Fibroblast of skin of abdomen (primary cell): ENCODE results near the gene GAB4.

Experiments used
- DNase-seq: peaks from one replicate; pipeline ENCODE4 v3.0.0-alpha.2; 2013

GAB4 gene

GRCh38 chr22:16988257-16988656 is 19.8 kb downstream of the GAB4 start:
- no peak for DNase-seq

DNA sequence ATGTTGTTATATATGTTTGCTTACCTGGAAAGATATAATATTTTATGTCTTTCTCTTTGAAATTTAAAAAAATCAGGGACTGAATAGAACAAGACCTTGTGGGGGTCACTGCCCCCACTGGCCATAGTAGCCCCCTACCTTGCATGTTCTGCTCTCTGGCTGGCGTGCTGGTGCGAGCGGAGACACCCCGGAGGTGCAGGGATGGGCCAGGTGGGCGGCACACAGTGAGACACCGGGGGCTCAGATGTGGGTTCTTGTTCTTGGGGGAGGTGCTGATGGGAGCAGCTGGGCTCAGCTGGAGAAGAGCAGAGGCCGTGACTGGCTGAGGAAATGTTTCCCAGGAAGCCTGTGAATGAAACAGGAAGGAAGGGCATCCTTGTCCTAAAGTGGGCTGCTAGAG is 20.2 kb downstream of the GAB4 start:
- DNase-seq, result no peak

DNA sequence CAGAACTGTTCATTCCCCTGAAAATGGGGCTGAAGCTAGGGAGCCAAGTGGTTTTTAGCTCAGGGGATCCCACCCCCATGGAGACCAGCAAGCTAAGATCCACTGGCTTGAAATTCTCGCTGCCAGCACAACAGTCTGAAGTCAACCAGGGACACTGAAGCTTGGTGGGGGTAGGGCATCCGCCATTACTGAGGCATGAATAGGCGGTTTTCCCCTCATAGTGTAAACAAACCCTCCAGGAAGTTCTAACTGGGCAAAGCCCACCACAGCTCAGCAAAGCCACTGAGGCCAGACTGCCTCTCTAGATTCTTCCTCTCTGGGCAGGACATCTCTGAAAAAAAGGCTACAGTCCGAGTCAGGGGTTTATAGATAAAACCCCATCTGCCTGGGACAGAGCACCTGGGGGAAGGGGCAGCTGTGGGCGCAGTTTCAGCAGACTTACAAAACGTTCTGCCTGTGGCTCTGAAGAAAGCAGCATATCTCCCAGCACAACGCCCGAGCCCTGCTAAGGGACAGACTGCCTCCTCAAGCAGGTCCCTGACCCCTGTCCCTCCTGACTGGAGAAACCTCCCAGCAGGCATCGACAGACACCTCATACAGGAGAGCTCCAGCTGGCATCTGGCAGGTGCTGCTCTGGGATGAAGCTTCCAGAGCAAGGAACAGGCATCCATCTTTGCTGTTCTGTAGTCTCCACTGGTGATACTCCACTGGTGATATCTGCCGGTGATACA is 32.7 kb downstream of the GAB4 start:
- DNase-seq, result no peak

DNA sequence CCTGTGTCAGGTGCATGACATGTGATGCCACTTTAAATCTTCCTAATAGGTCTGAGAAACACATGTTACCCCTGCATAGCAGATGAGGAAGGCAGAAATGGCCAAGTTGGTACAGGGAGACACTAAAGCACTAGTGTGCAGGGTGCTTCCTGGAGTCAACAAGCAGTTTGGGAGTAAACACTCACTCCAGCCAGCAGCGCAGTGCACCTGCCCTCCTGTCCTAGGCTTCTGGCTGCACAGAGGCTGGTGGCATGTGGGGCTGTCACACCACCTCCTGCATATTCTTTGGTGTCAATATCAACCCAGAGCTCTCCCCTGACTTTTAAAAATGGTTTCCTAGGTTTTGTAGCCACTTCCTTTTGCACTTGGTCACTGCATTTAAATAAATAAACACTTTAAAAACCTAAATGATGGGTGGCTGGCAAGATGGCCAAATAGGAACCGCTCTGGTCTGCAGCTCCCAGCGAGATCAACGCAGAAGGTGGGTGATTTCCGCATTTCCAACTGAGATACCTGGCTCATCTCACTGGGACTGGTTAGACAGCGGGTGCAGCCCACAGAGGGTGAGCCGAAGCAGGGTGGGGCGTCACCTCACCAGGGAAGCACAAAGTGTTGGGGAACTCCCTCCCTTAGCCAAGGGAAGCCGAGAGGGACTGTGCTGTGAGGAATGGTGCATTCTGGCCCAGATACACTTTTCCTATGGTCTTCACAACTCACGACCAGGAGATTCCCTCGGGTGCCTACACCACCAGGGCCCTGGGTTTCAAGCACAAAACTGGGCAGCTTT is 33.5 kb downstream of the GAB4 start:
- no peak for DNase-seq

GRCh38 chr22:16973591-16974297 is 34.3 kb downstream of the GAB4 start:
- DNase-seq, result no peak

- DNase-seq, result no peak
Observed at GRCh38 chr22:16972311-16972710, 35.7 kb downstream of the GAB4 start.

DNA sequence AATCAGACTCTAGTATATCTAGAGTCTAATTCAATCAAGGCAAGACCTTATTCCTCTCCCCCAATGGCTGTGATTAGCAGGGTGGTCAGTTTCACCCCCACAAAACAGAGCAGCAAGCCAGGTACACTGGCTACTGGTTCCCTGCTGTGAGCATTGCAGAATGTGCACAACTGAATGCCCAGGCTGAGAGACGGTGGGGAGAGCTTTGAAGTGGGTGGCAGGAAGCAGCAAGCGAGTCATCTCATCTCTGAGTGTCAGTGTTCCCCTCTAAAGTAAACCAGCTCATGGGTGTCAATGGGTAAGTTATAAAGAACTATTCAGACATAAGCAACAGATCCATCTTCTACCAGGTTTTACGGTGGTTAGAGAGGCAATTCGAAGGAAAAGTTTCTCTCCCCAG is 37.6 kb downstream of the GAB4 start:
- no peak for DNase-seq

DNA sequence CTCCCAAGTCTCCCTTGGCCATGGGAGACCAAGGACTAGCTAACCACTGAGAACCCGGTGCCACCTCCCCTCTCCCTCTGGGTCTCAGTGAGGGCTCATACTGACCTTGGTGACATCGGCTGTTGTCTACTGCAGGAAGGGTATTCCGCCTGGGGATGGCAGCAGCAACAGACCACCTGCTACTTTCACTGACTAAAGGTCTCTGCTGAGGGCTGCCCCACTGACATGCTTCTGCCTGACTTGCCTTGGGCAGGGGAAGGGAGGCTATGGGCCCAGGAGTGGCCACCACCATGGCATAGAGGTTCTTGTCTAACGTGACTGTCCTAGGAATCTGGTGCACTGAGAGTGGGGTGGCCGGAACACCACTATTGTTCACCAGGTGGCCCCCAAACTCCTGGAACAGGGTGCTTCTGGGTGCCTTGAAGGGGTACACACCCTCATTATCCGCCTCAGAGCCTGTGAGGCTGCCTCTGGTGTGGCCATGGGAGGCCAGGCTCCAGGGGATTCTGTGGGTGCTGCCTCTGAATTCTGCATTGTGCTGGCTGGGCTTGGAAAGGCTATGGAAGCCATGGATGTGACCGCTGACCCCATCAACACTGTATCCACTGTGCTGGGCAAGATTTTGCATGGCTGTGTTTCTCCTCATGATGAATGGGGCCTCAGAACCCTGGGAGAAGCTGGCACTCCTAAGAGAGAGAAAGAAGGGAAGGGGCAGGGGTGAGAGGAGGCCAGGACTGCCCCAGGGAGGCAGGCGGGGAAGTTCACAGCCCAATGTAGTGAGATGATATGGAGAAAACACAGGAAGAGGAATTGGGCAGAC is 38.3 kb downstream of the GAB4 start:
- DNase-seq, result no peak

DNA sequence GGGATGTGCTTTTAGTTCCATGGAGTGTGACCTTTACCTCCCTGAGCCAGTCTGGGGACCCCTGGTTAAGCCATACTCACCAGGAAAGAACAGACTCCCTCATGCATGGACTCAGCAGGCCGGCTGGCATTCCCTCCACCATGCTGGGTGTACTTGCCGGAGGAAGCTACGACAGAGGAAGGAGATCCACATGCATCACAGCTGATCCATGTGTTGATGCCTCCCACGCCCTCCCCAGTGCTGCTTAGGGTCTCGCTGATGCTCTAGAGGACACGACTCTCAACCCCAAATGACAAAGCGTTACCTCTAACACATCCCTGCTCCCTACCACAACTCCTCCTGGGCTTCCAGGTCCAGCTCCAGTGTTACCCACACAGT is 39.8 kb downstream of the GAB4 start:
- DNase-seq, result no peak

DNA sequence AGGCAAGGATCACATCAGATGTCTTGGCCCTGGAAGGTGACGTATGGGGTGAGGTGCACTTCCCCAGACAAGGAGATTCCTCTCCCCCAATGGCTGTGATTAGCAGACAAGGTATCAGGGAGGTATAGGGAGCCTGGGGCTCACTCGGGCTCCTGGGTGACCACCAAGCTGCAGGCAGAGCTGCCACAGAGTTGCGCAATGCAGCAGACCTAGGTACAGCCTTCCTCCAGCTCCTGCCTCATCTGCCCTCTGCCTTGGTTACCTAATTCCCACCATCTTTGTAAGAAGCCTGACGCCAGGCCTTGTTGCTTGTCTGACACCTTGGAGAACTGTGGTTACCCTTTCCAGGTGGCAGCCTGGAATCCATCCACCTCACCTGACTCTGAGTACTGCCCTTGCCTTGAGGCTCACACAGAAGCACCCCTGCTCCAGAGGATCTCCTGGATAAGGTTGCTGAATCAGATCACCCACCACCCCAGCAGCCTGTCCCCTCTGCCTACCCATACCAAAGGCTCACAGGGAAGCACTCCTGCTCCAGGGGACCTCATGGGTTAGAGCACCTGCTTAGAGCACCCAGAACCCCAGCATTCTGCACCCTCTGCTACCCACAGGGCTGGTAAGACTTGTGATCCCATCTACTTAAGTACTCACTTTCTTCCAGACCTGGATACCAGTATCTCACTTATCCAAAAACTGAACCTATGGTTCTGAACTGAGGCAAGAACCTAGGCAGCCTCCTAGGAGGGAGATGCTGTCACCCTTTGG is 40.4 kb downstream of the GAB4 start:
- no peak for DNase-seq

GRCh38 chr22:16966251-16966650 is 41.8 kb downstream of the GAB4 start:
- DNase-seq, result no peak

- DNase-seq, result no peak
Observed at GRCh38 chr22:16965560-16965959, 42.5 kb downstream of the GAB4 start.

- DNase-seq, result no peak
Observed at GRCh38 chr22:16965083-16965482, 42.9 kb downstream of the GAB4 start.

DNA sequence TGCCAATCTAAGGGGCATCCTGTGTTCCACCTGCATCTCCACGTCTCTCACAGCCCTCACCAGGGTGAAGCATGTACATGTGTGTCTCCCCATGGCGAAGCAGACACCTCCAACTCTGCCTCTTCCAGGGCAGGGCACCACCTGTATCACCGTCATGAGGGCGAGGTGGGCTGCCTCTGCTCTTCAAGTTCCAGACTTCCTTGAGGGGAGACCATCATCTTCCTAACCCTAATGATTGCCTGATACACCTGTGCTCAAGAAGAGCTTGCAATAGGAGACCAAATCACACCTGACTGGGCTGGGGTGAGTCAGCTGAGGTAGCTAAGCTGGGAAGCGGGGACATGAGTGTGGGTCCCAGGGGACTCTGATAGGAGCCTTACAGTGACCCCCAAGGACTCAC is 43.7 kb downstream of the GAB4 start:
- no peak for DNase-seq

- no peak for DNase-seq
Observed at GRCh38 chr22:16963189-16963945, 44.7 kb downstream of the GAB4 start.

- DNase-seq, result no peak
Observed at GRCh38 chr22:16962501-16962900, 45.5 kb downstream of the GAB4 start.

DNA sequence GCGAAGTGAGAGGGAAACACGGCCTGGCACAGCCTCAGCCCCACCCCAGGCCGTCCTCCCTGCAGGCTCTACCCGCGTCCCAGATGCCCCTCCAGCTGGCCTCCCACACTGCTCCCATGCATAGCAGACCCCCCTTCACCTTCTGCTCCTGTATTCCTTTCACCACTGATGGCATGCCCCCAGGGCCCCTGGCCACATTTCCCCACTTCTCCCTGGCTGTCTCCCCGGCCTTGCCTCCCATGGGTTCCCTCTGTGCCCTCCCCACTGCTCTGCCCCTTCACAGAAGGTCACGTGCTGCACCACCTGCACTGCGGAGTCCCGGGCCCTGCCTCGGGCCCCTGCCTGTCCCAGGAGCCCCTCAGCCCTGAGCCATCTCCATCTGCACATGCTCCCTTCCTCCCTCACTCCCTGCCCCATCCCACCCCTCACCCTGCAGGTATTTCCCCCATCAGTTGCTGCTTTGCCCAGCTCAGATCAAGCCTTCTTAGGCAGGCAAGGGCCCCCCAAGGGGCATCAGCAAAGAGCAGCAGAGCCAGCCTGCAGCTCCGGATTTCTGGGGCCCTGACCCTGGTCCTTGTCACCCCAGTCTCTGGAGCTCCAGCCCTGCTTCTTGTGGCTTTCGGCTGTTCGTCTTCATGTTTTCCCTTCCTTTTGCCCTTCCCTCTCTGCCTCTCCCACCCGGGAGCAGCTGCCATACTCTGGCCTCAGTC is 46.4 kb downstream of the GAB4 start:
- DNase-seq, result no peak

GRCh38 chr22:16960884-16961249 is 47.2 kb downstream of the GAB4 start:
- DNase-seq, result no peak

- no peak for DNase-seq
Observed at GRCh38 chr22:16960220-16960883, 47.7 kb downstream of the GAB4 start.

DNA sequence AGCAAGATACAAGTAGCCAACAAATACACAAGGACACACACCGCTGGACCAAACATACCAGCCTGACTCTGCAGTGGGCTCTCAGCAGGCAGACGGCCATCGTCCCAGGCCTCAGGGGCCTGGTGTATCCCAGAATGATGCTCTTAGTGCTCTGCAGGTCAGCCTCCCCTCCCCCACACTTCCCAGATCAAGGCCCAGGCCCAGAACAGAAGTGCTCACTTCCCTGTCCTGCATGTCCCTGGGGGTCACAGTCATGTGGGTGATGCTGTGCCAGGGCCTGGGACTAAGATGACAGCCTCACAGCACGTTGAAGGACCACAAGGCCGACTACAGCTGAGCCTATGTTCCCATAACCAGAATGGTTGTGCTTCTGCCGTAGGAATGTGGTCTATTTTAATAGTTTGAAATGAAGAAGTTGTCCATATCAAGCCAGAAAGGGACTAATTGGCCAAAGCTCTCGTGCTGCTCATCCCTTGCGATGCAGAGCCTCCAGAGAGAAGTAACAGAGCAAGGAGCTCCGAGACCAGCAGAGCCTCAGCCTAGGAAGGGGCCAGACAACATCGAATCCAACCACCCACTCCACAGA is 48.6 kb downstream of the GAB4 start:
- DNase-seq, result no peak
